K562 (cell line): Measurements from ENCODE around the gene SLC22A4. TPM values are rescaled to one million over a fixed set of nuclear protein-coding genes. Genes with fewer than 3 reads are reported as not detected.

ENCODE experiments used
- CBFB ChIP-seq: sonication (generic); formaldehyde crosslinking; IDR thresholded peaks from 2 replicates; pipeline ENCODE4 v1.4.0; 2020; ENCODE audit warnings: mild to moderate bottlenecking, missing genetic modification reagents
- FOXM1 ChIP-seq, 2 experiments: fragments of 450-650 bp in 1 of 2; sonication (generic) in 1 of 2; formaldehyde crosslinking in 1 of 2; IDR thresholded peaks; 2 replicates each; pipeline versions ENCODE4 v1.6.1 to v1.9.0; 2017 to 2022; ENCODE audit warnings: low read depth in 2 of 2, mild to moderate bottlenecking in 2 of 2, missing genetic modification reagents in 1 of 2, moderate library complexity in 1 of 2
- HMGN3 ChIP-seq: IDR thresholded peaks from 2 replicates; pipeline ENCODE4 v1.6.1; 2011; ENCODE audit warnings: borderline replicate concordance, low read depth, mild to moderate bottlenecking, mixed read lengths, low read length; ENCODE audit not compliant: insufficient read length; ENCODE audit errors: extremely low read depth
- MAFG ChIP-seq: fragments of 450-650 bp; conservative IDR thresholded peaks from 2 replicates; pipeline ENCODE4 v1.6.1; 2016; ENCODE audit warnings: missing genetic modification characterization, missing compliant biosample characterization
- PHB ChIP-seq: fragments of 250-450 bp; sonication (Bioruptor Pico); IDR thresholded peaks from 2 replicates; pipeline ENCODE4 v1.5.0; 2021
- STAT5B ChIP-seq: fragments of 250-450 bp; sonication (Bioruptor Pico); IDR thresholded peaks from 2 replicates; pipeline ENCODE4 v1.8.0; 2021; ENCODE audit warnings: mild to moderate bottlenecking, inconsistent platforms
- TAF7 ChIP-seq: fragments of 450-650 bp; IDR thresholded peaks from 2 replicates; pipeline ENCODE4 v1.6.1; 2016; ENCODE audit warnings: missing genetic modification characterization, missing compliant biosample characterization
- TEAD2 ChIP-seq: fragments of 450-650 bp; IDR thresholded peaks from 2 replicates; pipeline ENCODE4 v1.6.1; 2016; ENCODE audit warnings: missing genetic modification characterization, control low read depth, missing compliant biosample characterization
- UBTF ChIP-seq, 2 experiments: IDR thresholded peaks; 2 replicates each; pipeline ENCODE4 v1.6.1; 2012; ENCODE audit warnings: improper control_type of control experiment in 2 of 2, low read depth in 2 of 2, low read length in 2 of 2, borderline replicate concordance in 1 of 2
- ZBTB11 ChIP-seq, 3 experiments: fragments of 200-800 bp in 1 of 3; fragments of 250-450 bp in 1 of 3; fragments of 450-650 bp in 1 of 3; sonication (Bioruptor Pico) in 1 of 3; sonication (Bioruptor generic) in 1 of 3; formaldehyde crosslinking in 1 of 3; IDR thresholded peaks; 2 replicates each; pipeline versions ENCODE4 v1.6.1 to v1.8.0; 2016 to 2022; ENCODE audit warnings: mild to moderate bottlenecking in 2 of 3, missing genetic modification characterization in 2 of 3, missing compliant biosample characterization in 1 of 3, moderate library complexity in 1 of 3
- ZBTB7A ChIP-seq: IDR thresholded peaks from 2 replicates; pipeline ENCODE4 v1.6.1; 2011; ENCODE audit warnings: low read depth, mild to moderate bottlenecking, low read length, moderate library complexity, borderline replicate concordance; ENCODE audit not compliant: control insufficient read depth
- polyA plus RNA-seq, 8 experiments: library from polyadenylated mRNA; depleted of rRNA in 4 of 8; stranded (reverse) in 5 of 8; unstranded in 3 of 8; fragments of >200 nt; fragmentation: Nextera tagmentation in 2 of 8; fragmentation: Illumina TruSeq in 1 of 8; extraction: Ambion mirVana in 2 of 8; extraction: Trizol in 1 of 8; gene quantifications; 2 replicates each; pipeline versions ENCODE4 v1.2.1 to v1.2.3, GENCODE V29; 2011 to 2014; ENCODE audit warnings: inconsistent platforms in 1 of 8, missing spikeins in 1 of 8
- total RNA-seq, 7 experiments: library from RNA; depleted of rRNA in 6 of 7; stranded (reverse); fragments of >200 nt in 6 of 7; fragmentation: Illumina TruSeq in 2 of 7; extraction: Trizol in 2 of 7; gene quantifications; 2 replicates each; pipeline versions ENCODE4 v1.2.1 to v1.2.3, GENCODE V29; 2011 to 2021; ENCODE audit warnings: low replicate concordance in 1 of 7
- TF ChIP-seq, protein P1 (sequence below): sonication (generic); formaldehyde crosslinking; IDR thresholded peaks from 2 replicates; pipeline ENCODE4 v1.8.0; 2023; ENCODE audit warnings: mild to moderate bottlenecking, missing genetic modification reagents

The SLC22A4 gene
- total and polyA plus RNA-seq, 9 of the 15 experiments (the other 6 are each of a cell fraction or from before 2014, with no cell fraction given), result 2.7 to 9.5 (median 6.2) TPM

GRCh38 chr5:132293066-132293991, 865 bp upstream of the SLC22A4 start (continued):
- TF ChIP-seq, protein P1, sequence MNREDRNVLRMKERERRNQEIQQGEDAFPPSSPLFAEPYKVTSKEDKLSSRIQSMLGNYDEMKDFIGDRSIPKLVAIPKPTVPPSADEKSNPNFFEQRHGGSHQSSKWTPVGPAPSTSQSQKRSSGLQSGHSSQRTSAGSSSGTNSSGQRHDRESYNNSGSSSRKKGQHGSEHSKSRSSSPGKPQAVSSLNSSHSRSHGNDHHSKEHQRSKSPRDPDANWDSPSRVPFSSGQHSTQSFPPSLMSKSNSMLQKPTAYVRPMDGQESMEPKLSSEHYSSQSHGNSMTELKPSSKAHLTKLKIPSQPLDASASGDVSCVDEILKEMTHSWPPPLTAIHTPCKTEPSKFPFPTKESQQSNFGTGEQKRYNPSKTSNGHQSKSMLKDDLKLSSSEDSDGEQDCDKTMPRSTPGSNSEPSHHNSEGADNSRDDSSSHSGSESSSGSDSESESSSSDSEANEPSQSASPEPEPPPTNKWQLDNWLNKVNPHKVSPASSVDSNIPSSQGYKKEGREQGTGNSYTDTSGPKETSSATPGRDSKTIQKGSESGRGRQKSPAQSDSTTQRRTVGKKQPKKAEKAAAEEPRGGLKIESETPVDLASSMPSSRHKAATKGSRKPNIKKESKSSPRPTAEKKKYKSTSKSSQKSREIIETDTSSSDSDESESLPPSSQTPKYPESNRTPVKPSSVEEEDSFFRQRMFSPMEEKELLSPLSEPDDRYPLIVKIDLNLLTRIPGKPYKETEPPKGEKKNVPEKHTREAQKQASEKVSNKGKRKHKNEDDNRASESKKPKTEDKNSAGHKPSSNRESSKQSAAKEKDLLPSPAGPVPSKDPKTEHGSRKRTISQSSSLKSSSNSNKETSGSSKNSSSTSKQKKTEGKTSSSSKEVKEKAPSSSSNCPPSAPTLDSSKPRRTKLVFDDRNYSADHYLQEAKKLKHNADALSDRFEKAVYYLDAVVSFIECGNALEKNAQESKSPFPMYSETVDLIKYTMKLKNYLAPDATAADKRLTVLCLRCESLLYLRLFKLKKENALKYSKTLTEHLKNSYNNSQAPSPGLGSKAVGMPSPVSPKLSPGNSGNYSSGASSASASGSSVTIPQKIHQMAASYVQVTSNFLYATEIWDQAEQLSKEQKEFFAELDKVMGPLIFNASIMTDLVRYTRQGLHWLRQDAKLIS, result 0 out of 2 replicates have a peak, but pooled peaks have one; percentile 63
- TF ChIP-seq ZBTB7A (peak; percentile 87), CBFB (no peak), TEAD2 (0 out of 2 replicates have a peak, but pooled peaks have one; percentile 24), TAF7 (peak; percentile 67), FOXM1 (IDR thresholded peaks at IDR 0.05; ENCODE audit: low read depth) (peak; percentile 33; the same call in 1 of the 2 replicates), FOXM1 (CRISPR knock-in tag; IDR thresholded peaks at IDR 0.05; ENCODE audit: low read depth) (0 out of 2 replicates have a peak, but pooled peaks have one; percentile 11), ZBTB11 (CRISPR knock-in tag; IDR thresholded peaks at IDR 0.05) (peak in 1 of 3 experiments; percentile 51; a peak in 1 of 6 replicates), STAT5B (CRISPR knock-in tag) (no peak), PHB (CRISPR knock-in tag) (no peak), UBTF (IDR thresholded peaks at IDR 0.05; ENCODE audit: borderline replicate concordance in 1 of 2, low read depth in 2 of 2, low read length in 2 of 2) (peak; percentile 60 to 70; a peak in 1 of 4 replicates), MAFG (tag) (no peak), HMGN3 (peak; percentile 91)
